Cortex of kidney (tissue), 1 donor: ENCODE measurements around the gene FAF1.

Source experiments
- DNase-seq: peaks from one replicate; lab custom pipeline; 2025; lab: John Stamatoyannopoulos, UW

The FAF1 gene

DNA sequence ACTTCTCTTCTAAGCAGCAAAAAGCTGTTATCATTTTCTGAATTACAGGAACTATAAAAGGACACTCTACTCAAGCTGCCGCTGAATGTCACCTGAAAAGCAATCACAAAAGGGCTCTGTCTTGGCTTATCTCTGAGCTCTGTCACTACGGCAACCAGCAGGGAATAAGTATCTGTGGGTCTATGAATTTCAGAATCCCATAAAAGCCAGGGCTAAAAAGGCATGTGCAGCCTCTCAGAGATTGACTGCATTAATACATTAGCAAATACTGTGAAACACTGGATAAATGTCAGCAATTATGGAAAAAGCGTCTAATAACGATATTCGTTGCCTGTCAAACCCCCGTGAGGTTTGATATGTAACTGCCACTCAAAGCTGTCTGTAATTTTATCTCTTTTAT, 326.6 kb downstream of the FAF1 start:
- no peak for DNase-seq

DNA sequence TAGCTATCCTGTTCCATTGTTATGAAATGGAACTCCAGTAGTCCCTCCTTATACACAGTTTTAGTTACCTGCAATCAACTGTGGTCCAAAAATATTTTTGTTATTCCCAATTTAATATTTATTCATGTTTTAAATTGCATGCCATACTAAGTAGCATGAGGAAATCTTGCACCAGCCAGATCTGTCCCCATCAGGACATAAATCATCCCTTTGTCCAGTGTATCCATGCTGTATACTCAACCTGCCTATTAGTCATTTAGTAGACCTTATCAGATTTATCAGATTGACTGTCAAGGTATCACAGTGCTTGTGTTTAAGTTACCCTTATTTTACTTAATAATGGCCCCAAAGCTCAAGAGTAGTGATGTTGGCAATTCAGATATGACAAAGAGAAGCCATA, 328.9 kb downstream of the FAF1 start:
- DNase-seq = no peak

DNA sequence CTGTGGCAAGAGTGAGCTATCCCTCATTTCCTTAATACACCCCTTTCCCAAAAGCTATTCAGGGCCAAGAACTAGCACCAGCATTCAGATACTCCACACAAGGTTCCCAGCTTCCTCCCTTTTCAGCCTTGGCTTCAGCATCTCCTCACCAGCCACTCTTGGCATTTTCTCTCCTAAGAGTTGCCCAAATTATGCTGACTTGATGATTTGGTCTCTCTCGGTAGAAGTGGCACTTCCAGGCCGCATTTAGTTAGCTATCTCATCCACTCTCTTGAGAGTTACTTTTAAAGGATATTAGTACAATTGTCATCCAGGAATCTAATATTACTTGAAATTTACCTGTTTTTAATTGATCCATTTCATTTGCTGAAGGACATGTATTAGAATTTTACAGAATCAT, 337.8 kb downstream of the FAF1 start:
- DNase-seq = no peak

- no peak for DNase-seq
These were observed 339.3 kb downstream of the FAF1 start for GRCh38 chr1:50620680-50621329.

- no peak for DNase-seq
These were observed 344.9 kb downstream of the FAF1 start for GRCh38 chr1:50615036-50615750.

GRCh38 chr1:50611675-50612074, 348.4 kb downstream of the FAF1 start:
- DNase-seq = no peak

DNA sequence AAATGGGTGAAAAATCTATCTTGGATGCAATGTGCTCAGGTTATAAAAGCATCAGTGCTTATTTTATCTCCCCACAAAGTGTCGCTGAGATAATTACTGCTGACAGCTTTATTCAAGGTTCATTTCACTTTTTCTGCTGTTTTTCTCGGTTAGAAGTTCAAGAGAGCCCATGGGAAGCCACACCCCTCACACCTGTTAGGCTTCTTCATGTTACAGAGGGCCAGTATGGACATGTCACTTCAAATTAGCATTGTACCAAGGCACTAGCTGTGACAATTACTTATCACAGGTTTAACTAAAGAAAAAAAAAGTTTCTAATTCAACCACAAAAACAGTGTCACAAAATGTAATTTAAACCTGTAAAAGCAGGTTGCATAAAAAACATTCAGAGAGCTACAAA, 349.5 kb downstream of the FAF1 start:
- DNase-seq = no peak

DNA sequence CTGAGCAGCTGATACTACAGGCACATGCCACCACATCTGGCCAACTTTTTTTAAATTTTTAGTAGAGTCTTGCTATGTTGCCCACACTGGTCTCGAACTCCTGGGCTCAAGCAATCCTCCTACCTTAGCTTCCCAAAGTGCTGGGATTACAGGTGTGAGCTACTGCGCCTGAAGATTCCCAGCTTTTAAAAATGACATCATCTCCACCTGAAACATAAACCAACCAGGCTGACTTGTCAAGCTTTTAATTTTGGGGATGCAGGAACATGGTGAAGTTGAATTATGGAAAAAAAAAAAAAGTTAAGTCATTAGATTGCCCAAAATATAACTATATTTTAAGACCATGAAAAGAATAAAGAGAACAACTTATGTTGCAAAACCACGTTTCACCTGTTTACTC, 350.6 kb downstream of the FAF1 start:
- DNase-seq = no peak

DNA sequence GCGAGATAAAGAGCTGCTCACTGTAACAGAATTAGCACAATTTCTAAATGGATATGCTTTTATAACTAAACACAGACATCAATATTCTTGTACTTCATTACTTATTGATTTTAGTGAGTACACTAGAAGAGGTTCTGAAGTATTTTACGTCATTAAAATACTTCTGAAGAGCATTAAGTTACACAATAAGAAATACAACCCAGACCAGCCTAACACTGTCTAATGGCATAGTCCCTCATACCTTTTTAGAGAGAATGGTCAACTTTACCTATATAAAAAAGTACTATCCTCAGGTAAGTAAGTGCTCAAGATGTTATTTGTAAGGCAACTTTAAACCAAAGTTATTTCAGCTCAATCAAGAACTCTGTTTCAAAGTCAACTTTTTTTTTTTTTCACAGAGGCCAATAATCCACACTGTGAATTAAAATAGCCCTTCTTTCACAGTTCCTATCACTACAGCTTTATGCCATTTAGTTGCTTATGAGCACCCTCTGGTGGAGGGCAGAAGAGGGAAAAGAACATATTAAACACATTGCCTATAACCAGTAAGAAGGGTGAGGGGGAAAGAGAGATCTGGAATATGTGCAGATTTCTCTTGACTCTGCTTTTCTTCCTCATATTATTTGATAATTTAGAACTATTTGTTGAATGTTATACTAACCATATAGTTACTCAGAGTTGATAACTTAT, 354.7 kb downstream of the FAF1 start:
- DNase-seq = no peak

DNA sequence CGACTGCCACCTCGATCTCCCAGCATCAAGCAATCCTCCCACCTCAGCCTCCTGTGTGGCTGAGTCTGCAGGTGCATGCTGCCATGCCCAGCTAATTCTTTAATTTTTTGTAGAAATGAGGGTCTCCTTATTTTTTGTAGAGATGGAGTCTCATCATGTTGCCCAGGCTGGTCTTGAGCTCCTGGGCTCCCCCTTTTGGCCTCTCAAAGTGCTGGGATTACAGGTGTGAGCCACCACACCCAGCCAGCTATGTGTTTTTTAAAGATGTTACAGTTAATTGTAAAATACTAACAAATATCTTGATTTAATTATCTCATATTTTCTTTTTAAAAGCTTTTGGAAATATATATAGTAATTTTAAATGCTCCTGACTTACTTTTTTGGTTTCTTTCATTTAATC, 355.5 kb downstream of the FAF1 start:
- no peak for DNase-seq

DNA sequence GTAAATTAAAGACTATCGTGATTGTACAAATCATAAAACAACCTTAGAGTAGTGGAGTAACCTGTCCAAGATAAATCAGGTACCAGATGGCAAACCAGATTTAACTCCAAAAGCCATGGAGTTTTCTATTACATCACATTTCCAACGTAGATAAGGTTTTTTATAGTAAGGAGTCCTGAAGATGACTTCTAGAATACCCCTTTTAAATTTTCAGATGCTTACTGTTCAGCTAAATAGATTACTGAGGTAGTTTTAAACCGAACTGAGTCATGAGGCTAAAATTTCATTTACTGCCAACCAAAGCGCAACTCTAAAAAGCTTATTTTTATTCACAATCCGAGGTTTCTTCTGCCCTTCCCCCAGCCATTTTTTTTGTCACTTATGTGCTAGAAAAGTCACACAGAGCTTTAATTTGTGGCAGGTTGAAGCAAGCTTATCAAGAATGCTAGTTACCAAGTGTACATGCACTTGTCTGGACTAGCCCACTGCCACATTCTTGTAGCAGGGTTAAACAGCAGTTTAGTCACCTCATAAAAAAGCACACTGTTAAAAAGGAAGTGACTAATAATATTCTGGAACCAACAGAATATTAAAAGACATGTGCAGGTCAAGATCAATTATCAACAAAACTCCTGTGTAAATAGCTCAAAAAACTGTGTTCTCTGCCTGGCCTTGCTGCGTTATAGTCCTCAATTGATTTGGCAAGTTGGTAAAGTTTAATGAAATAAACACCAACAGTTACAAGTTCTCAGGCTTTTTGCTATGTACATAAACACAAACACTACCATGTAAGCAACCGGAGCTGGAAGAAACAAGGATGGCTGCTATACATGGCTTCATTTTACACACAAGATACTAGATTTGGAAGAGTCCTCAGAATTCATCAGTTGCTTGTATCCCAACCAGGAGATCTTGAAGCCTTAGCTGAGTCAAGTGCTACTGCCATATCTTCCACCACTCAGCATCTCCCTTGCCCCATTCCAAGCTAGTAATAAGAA, 356.5 kb downstream of the FAF1 start:
- DNase-seq = no peak

GRCh38 chr1:50599546-50599945, 360.5 kb downstream of the FAF1 start:
- DNase-seq = no peak

GRCh38 chr1:50595874-50596273, 364.2 kb downstream of the FAF1 start:
- DNase-seq = no peak

DNA sequence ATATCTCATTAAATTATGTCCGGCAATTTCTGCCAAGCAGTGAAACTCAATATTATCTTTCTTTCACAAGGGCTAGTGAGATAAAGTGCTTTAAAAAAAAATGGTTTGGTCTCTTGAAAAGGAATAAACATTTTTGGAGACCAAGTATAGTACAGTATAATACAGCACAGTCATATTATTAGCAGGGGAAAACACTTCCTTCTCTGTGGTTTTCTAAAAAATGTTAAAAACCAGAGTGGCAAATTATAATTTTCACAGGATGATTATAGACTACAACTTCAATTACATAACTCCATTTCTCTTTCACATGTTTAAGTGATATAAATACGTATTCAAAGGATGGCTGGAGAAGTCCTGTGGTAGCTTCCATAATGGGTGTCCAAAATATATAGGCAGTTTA, 366.6 kb downstream of the FAF1 start:
- no peak for DNase-seq

DNA sequence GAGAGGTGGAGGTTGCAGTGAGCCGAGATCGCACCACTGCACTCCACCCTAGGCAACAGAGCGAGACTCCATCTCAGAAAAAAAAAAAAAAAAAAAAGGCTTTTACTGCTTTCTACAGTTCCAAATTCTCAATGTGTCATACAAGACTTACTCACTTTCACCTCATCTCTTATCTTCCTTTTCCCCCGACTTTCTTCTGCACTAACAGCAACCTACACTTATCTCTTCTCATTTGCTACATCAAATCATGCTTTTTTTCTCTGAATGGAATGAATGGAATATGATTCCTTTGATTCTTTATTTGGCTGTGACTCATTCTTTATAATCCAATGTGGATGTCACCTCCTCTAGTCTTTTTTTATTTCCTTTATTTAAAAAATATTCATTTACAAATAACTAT, 368.5 kb downstream of the FAF1 start:
- DNase-seq = no peak

DNA sequence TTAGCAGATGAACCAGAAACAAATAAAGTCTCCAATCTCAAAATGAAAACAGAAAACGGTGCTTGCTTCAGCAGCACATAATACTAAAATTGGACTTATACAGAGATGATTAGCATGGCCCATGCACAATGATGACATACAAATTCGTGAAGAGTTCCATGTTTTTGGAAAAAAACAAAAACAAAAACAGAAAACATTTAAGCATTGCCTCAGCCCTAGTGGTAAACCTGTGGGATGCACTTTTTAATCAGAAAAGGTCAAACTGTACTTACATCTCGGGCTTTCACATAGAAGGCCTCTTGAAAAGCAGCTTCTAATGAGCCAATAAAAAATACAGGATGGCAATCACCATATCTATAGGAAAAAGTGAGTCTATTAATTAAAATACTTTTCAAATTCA, 377.7 kb downstream of the FAF1 start:
- no peak for DNase-seq

- DNase-seq = no peak
These were observed 390.0 kb downstream of the FAF1 start for GRCh38 chr1:50570066-50570468.

DNA sequence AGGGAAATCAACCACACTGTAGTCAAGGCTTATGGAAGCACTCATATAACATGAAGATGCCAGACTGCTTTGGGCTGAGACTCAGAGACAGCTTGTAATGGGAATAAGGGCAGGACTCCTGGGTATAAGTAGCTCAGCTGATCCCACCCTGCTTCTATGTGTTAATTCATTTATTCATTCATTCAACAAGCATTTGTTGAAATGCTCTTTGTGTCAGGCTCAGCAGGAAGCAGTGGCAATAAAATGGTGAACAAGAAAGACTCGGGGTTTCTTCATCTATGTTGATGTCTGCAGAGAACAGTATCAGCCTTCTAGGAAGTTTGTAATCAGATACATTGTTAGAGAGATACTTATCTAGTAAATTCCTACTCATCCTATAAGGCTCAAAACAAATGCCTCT, 391.3 kb downstream of the FAF1 start:
- no peak for DNase-seq

- no peak for DNase-seq
These were observed 393.7 kb downstream of the FAF1 start for GRCh38 chr1:50566405-50566804.

DNA sequence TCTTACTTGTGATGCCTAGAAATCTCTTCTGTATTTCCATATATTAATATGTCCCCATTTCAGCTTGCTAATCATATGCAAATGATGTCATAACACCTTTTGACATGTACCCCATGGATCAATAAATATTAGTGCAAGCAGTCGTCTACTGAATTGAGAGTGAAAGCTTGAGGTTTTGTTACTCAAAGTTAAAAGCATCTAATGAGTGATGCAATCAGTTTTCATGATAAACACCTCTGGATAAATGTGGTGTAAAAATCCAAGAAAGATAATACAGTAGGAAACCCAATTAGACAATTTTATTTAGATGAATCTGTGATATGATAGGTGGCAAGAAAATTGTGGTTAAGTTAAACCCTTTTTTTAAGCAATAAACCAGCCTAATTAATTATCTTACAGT, 395.6 kb downstream of the FAF1 start:
- no peak for DNase-seq

DNA sequence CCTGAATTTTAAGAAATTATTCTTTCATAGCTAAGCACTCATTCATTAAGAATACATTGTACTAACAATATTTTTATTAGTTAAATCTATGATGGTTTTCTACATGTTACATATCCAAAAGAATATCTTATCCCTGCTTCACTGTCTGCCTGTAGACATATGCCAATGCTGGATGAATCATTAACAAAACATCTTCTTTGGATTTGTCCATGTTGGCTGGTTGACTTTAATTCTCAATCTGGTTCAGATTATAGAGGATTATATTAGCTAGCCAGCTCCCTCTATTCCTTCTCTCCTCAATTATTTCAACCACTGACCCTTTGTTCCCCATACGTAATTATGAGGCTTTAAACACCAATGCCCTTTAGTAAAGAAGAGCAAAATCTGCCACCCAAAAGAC, 398.0 kb downstream of the FAF1 start:
- DNase-seq = no peak

GRCh38 chr1:50559421-50559820, 400.6 kb downstream of the FAF1 start:
- no peak for DNase-seq
